Measurements from ENCODE around the gene PTPN4. TPM values are rescaled to one million over a fixed set of nuclear protein-coding genes. Genes with fewer than 3 reads are reported as not detected.

PTPN4 gene
- total and polyA plus RNA-seq, 7 donors, result 1.8 to 42.9 (median 21.7) TPM

GRCh38 chr2:120007851-120008250 is 248.1 kb downstream of the PTPN4 start:
- H3K27ac ChIP-seq, result no peak overlapping the region
- H3K4me3 ChIP-seq, result no peak overlapping the region
- TF ChIP-seq, protein P1, sequence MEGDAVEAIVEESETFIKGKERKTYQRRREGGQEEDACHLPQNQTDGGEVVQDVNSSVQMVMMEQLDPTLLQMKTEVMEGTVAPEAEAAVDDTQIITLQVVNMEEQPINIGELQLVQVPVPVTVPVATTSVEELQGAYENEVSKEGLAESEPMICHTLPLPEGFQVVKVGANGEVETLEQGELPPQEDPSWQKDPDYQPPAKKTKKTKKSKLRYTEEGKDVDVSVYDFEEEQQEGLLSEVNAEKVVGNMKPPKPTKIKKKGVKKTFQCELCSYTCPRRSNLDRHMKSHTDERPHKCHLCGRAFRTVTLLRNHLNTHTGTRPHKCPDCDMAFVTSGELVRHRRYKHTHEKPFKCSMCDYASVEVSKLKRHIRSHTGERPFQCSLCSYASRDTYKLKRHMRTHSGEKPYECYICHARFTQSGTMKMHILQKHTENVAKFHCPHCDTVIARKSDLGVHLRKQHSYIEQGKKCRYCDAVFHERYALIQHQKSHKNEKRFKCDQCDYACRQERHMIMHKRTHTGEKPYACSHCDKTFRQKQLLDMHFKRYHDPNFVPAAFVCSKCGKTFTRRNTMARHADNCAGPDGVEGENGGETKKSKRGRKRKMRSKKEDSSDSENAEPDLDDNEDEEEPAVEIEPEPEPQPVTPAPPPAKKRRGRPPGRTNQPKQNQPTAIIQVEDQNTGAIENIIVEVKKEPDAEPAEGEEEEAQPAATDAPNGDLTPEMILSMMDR (IDR thresholded peaks at IDR 0.05), result no peak
- TF ChIP-seq EP300 (IDR thresholded peaks at IDR 0.05), result no peak
- no peak for TF ChIP-seq POLR2AphosphoS5 (IDR thresholded peaks at IDR 0.05)
- no peak for TF ChIP-seq POLR2A (IDR thresholded peaks at IDR 0.05)
- no peaks in the 10 kb centered on the region for H3K27me3 ChIP-seq
- WGBS, 2 donors, result 95 to 97% methylated on average over 4 of the region's 4 CpGs
- DNase-seq, result no peak
- intact Hi-C loops (cut with DNase I), result no loop called here
- H3K9me3 ChIP-seq, result no peaks in the 10 kb centered on the region
- peaks cover 0 to 7% (median 5%) of the 10 kb centered on the region in 4 donors for H3K4me1 ChIP-seq
- no peaks in the 10 kb centered on the region for H3K36me3 ChIP-seq

DNA sequence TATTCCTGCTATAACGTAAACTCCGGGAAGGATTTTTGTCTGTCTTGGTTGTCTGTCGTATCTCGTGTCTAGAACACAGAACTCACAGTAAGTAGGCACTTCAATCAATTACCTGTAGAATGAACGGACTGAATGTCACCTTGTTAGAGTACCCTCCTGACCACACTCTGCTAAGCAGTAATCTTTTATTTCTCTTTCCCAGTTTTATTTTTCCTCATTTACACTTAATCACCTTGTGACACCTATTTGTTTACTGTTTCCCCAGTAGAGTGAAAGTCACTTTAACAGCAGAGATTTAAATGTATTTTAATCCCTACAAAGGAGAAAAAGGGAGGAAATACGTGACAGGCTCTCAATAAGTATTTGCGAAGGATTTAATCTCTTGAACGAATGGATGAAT is 252.6 kb downstream of the PTPN4 start:
- TF ChIP-seq EP300 (IDR thresholded peaks at IDR 0.05) (no peak), POLR2AphosphoS5 (IDR thresholded peaks at IDR 0.05) (no peak), POLR2A (IDR thresholded peaks at IDR 0.05) (no peak)
- TF ChIP-seq, protein P1 (IDR thresholded peaks at IDR 0.05), result no peak
- Histone ChIP-seq H3K27ac (peak overlapping the region; percentile 85 to 91 (median 90)), H3K27me3 (no peaks in the 10 kb centered on the region), H3K9me3 (no peaks in the 10 kb centered on the region), H3K4me1 (peaks cover 0 to 18% (median 11%) of the 10 kb centered on the region in 4 donors), H3K36me3 (no peaks in the 10 kb centered on the region), H3K4me3 (peak overlapping the region; percentile 75 to 92 (median 88))
- intact Hi-C loops (cut with DNase I), result loop anchor here (2.0 to 10.0 kb wide), 2 partner anchors 162 to 254 kb away; partner anchors contain the start of gene PTPN4
- no peak for DNase-seq
- 6 to 33% methylated on average over 8 of the region's 8 CpGs for WGBS, 2 donors

GRCh38 chr2:120012771-120013596 is 253.3 kb downstream of the PTPN4 start, which contains the start of gene EPB41L5:
EPB41L5 (plus strand) TSS chr2:120013077; CDS start chr2:120019085, 6,008 bp downstream.
- intact Hi-C loops (cut with DNase I), result loop anchor here (2.0 to 10.0 kb wide), 2 partner anchors 162 to 254 kb away; partner anchors contain the start of gene PTPN4
- peak within 1 kb of the TSS; percentile 75 to 92 (median 88) for H3K4me3 ChIP-seq
- H3K4me1 ChIP-seq, result peaks cover 0 to 18% (median 11%) of the 10 kb centered on the region in 4 donors
- H3K27me3 ChIP-seq, result no peaks in the 10 kb centered on the region
- H3K36me3 ChIP-seq, result no peaks in the 10 kb centered on the region
- WGBS, 2 donors, result 0 to 1% methylated on average over 104 of the region's 104 CpGs
- TF ChIP-seq, protein P1 (IDR thresholded peaks at IDR 0.05), result no peak
- TF ChIP-seq POLR2A (IDR thresholded peaks at IDR 0.05), result peak; percentile 44 to 54
- TF ChIP-seq POLR2AphosphoS5 (IDR thresholded peaks at IDR 0.05), result peak; percentile 40 to 77 (median 72)
- no peak for TF ChIP-seq EP300 (IDR thresholded peaks at IDR 0.05)
- DNase-seq, result peak; percentile 94
- peak within 1 kb of the TSS; percentile 85 to 91 (median 90) for H3K27ac ChIP-seq
- H3K9me3 ChIP-seq, result no peaks in the 10 kb centered on the region

GRCh38 chr2:120013597-120014223 is 254.0 kb downstream of the PTPN4 start:
- no peak for DNase-seq
- Histone ChIP-seq H3K27me3 (no peaks in the 10 kb centered on the region), H3K4me1 (peaks cover 0 to 18% (median 11%) of the 10 kb centered on the region in 4 donors), H3K36me3 (no peaks in the 10 kb centered on the region), H3K4me3 (peak overlapping the region; percentile 75 to 92 (median 88)), H3K9me3 (no peaks in the 10 kb centered on the region), H3K27ac (peak overlapping the region; percentile 85 to 91 (median 90))
- intact Hi-C loops (cut with DNase I), result loop anchor here (2.0 to 10.0 kb wide), 2 partner anchors 161 to 255 kb away; partner anchors contain the start of gene PTPN4
- no peak for TF ChIP-seq POLR2AphosphoS5 (IDR thresholded peaks at IDR 0.05)
- TF ChIP-seq EP300 (IDR thresholded peaks at IDR 0.05), result no peak
- TF ChIP-seq, protein P1 (IDR thresholded peaks at IDR 0.05), result no peak
- TF ChIP-seq POLR2A (IDR thresholded peaks at IDR 0.05), result no peak
- whole genome bisulfite sequencing, 2 donors, result 9 to 29% methylated on average over 17 of the region's 17 CpGs
